ENCODE measurements around the gene TUT1. TPM values are rescaled to one million over a fixed set of nuclear protein-coding genes. Genes with fewer than 3 reads are reported as not detected.

TUT1 gene, protein sequence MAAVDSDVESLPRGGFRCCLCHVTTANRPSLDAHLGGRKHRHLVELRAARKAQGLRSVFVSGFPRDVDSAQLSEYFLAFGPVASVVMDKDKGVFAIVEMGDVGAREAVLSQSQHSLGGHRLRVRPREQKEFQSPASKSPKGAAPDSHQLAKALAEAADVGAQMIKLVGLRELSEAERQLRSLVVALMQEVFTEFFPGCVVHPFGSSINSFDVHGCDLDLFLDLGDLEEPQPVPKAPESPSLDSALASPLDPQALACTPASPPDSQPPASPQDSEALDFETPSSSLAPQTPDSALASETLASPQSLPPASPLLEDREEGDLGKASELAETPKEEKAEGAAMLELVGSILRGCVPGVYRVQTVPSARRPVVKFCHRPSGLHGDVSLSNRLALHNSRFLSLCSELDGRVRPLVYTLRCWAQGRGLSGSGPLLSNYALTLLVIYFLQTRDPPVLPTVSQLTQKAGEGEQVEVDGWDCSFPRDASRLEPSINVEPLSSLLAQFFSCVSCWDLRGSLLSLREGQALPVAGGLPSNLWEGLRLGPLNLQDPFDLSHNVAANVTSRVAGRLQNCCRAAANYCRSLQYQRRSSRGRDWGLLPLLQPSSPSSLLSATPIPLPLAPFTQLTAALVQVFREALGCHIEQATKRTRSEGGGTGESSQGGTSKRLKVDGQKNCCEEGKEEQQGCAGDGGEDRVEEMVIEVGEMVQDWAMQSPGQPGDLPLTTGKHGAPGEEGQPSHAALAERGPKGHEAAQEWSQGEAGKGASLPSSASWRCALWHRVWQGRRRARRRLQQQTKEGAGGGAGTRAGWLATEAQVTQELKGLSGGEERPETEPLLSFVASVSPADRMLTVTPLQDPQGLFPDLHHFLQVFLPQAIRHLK
- total RNA-seq (2021) (35.3 to 40.0 TPM (median 37.3 TPM) in 3 replicates), Bru-seq, nascent RNA (percentile 56 among the genes with signal in this experiment)
- long read RNA-seq, experiment 1, transcript TUT1-202 (9 exons, 2,826 nt): major isoform, 132 of 194 reads
- long read RNA-seq, experiment 1, partial matches to known transcripts: 17 of 194 reads
- long read RNA-seq, experiment 1, other reads (novel, unspliced or antisense): 45 of 194 reads
- long read RNA-seq, experiment 2, transcript TUT1-202 (9 exons, 2,826 nt): major isoform, 12 of 45 reads
- long read RNA-seq, experiment 2, partial matches to known transcripts: 3 of 45 reads
- long read RNA-seq, experiment 2, other reads (novel, unspliced or antisense): 30 of 45 reads
- long read RNA-seq, experiment 3, transcript TUT1-202 (9 exons, 2,826 nt): major isoform, 9 of 26 reads
- long read RNA-seq, experiment 3, partial matches to known transcripts: 0 of 26 reads
- long read RNA-seq, experiment 3, other reads (novel, unspliced or antisense): 17 of 26 reads

DNA sequence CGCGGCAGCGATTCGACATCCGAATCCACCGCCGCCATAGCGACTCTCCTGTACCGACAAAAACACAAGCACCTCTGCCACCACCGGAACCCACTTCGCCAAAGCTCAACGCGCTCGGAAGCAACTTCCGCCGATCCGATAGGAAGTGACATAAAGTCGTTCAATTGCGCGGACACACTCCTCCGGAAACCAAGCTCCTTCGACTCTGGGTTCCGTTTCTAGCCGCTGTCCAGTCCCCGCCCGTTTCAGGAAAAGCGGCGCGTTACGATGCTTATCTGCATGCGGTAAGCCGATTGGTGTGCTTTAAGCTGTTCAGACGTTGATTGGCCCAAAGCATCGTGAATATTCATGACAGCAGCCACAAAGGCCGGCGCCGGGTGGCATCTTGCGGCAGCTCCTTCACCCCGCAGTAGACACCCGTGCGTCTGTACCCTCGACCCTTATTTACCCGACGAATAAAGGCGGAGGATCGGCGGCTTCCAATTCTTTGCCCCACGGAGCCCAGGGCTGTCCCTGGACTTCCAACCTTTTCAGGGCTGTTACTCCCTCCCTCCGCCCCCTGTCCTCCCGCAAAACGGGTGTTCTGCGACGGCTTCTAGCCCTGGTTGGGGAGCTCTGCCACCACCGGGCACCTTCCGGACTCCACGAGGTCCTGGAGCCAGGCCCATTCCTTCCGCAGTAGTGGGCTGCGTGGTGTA is at the start of gene TUT1:
Gene TUT1 (minus strand): TSS at position 76 of the 698 bp plus-strand sequence. CDS start 38 bp downstream, at position 38.
- POLR2A ChIA-PET: interaction anchor here (0.5 to 3.1 kb wide), 42 partner anchors 9 to 254 kb away, joined by 3 to 53 read pairs (median 7); partner anchors contain the start of genes ASRGL1, B3GAT3, BSCL2 and C11orf98
- CTCF ChIA-PET: interaction anchor here (0.6 to 4.5 kb wide), 39 partner anchors 9 to 251 kb away, joined by 3 to 74 read pairs (median 5); partner anchors contain the start of genes B3GAT3, BSCL2, C11orf98 and CSKMT
- no peaks in the 10 kb centered on the region; the same call in 1 of the 2 replicates for H3K27me3 Mint-ChIP-seq (ENCODE audit: low read depth)
- H3K4me1 Mint-ChIP-seq: peaks cover 19% of the 10 kb centered on the region
- ATAC-seq (peak; percentile 89), DNase-seq (ENCODE audit: low spot score) (peak; percentile 96)
- no peaks in the 10 kb centered on the region for H3K9me3 Mint-ChIP-seq
- peak within 1 kb of the TSS; percentile 99 for H3K4me3 Mint-ChIP-seq
- peak within 1 kb of the TSS; percentile 91 for H3K27ac Mint-ChIP-seq
- peaks cover 46% of the 10 kb centered on the region for H3K36me3 Mint-ChIP-seq
- TF ChIP-seq, protein P1, sequence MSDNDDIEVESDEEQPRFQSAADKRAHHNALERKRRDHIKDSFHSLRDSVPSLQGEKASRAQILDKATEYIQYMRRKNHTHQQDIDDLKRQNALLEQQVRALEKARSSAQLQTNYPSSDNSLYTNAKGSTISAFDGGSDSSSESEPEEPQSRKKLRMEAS (CRISPR knock-in tag; IDR thresholded peaks at IDR 0.05): peak; percentile 79
- no peak for TF ChIP-seq ZNF416 (CRISPR knock-in tag; IDR thresholded peaks at IDR 0.05)
- TF ChIP-seq, protein P2, sequence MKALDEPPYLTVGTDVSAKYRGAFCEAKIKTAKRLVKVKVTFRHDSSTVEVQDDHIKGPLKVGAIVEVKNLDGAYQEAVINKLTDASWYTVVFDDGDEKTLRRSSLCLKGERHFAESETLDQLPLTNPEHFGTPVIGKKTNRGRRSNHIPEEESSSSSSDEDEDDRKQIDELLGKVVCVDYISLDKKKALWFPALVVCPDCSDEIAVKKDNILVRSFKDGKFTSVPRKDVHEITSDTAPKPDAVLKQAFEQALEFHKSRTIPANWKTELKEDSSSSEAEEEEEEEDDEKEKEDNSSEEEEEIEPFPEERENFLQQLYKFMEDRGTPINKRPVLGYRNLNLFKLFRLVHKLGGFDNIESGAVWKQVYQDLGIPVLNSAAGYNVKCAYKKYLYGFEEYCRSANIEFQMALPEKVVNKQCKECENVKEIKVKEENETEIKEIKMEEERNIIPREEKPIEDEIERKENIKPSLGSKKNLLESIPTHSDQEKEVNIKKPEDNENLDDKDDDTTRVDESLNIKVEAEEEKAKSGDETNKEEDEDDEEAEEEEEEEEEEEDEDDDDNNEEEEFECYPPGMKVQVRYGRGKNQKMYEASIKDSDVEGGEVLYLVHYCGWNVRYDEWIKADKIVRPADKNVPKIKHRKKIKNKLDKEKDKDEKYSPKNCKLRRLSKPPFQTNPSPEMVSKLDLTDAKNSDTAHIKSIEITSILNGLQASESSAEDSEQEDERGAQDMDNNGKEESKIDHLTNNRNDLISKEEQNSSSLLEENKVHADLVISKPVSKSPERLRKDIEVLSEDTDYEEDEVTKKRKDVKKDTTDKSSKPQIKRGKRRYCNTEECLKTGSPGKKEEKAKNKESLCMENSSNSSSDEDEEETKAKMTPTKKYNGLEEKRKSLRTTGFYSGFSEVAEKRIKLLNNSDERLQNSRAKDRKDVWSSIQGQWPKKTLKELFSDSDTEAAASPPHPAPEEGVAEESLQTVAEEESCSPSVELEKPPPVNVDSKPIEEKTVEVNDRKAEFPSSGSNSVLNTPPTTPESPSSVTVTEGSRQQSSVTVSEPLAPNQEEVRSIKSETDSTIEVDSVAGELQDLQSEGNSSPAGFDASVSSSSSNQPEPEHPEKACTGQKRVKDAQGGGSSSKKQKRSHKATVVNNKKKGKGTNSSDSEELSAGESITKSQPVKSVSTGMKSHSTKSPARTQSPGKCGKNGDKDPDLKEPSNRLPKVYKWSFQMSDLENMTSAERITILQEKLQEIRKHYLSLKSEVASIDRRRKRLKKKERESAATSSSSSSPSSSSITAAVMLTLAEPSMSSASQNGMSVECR (CRISPR knock-in tag; IDR thresholded peaks at IDR 0.05; ENCODE audit: borderline replicate concordance): peak; percentile 25; the same call in 1 of the 2 replicates
- TF ChIP-seq, protein P3, sequence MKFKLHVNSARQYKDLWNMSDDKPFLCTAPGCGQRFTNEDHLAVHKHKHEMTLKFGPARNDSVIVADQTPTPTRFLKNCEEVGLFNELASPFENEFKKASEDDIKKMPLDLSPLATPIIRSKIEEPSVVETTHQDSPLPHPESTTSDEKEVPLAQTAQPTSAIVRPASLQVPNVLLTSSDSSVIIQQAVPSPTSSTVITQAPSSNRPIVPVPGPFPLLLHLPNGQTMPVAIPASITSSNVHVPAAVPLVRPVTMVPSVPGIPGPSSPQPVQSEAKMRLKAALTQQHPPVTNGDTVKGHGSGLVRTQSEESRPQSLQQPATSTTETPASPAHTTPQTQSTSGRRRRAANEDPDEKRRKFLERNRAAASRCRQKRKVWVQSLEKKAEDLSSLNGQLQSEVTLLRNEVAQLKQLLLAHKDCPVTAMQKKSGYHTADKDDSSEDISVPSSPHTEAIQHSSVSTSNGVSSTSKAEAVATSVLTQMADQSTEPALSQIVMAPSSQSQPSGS (CRISPR knock-in tag; IDR thresholded peaks at IDR 0.05; ENCODE audit: borderline replicate concordance, low read depth): no peak
- peak; percentile 68; the same call in 1 of the 2 replicates for TF ChIP-seq FOXP1 (CRISPR knock-in tag; IDR thresholded peaks at IDR 0.05; ENCODE audit: borderline replicate concordance)
- TF ChIP-seq TEAD4 (CRISPR knock-in tag; IDR thresholded peaks at IDR 0.05): no peak
- TF ChIP-seq MYBL2 (CRISPR knock-in tag; IDR thresholded peaks at IDR 0.05): peak; percentile 95
- TF ChIP-seq, protein P4, sequence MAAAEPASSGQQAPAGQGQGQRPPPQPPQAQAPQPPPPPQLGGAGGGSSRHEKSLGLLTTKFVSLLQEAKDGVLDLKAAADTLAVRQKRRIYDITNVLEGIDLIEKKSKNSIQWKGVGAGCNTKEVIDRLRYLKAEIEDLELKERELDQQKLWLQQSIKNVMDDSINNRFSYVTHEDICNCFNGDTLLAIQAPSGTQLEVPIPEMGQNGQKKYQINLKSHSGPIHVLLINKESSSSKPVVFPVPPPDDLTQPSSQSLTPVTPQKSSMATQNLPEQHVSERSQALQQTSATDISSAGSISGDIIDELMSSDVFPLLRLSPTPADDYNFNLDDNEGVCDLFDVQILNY (CRISPR knock-in tag; IDR thresholded peaks at IDR 0.05): no peak
- TF ChIP-seq SMAD3 (CRISPR knock-in tag; IDR thresholded peaks at IDR 0.05; ENCODE audit: borderline replicate concordance): peak; percentile 74; the same call in 1 of the 2 replicates
- TF ChIP-seq, protein P5, sequence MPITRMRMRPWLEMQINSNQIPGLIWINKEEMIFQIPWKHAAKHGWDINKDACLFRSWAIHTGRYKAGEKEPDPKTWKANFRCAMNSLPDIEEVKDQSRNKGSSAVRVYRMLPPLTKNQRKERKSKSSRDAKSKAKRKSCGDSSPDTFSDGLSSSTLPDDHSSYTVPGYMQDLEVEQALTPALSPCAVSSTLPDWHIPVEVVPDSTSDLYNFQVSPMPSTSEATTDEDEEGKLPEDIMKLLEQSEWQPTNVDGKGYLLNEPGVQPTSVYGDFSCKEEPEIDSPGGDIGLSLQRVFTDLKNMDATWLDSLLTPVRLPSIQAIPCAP (CRISPR knock-in tag; IDR thresholded peaks at IDR 0.05): no peak
- TF ChIP-seq IRF2 (CRISPR knock-in tag; IDR thresholded peaks at IDR 0.05; ENCODE audit: borderline replicate concordance, low read depth): no peak
- no peak for TF ChIP-seq ZNF121 (CRISPR knock-in tag; IDR thresholded peaks at IDR 0.05)
- peak; percentile 63 for TF ChIP-seq NFYB (CRISPR knock-in tag; conservative IDR thresholded peaks at IDR 0.05; ENCODE audit: low read depth)
- no peak for TF ChIP-seq ZNF396 (CRISPR knock-in tag; IDR thresholded peaks at IDR 0.05; ENCODE audit: borderline replicate concordance)
- peak; percentile 85; the same call in 1 of the 2 replicates for TF ChIP-seq TEAD1 (CRISPR knock-in tag; IDR thresholded peaks at IDR 0.05)
- TF ChIP-seq CREB1 (CRISPR knock-in tag; IDR thresholded peaks at IDR 0.05): peak; percentile 65; the same call in 1 of the 2 replicates
- no peak for TF ChIP-seq ZBTB21 (CRISPR knock-in tag; IDR thresholded peaks at IDR 0.05; ENCODE audit: borderline replicate concordance)
- peak; percentile 97 for TF ChIP-seq FOXK1 (CRISPR knock-in tag; IDR thresholded peaks at IDR 0.05)
- TF ChIP-seq GTF2I (CRISPR knock-in tag; conservative IDR thresholded peaks at IDR 0.05): no peak
- TF ChIP-seq CREM (CRISPR knock-in tag; IDR thresholded peaks at IDR 0.05): peak; percentile 95
- no peak for TF ChIP-seq NR3C1 (CRISPR knock-in tag; conservative IDR thresholded peaks at IDR 0.05; ENCODE audit: low read depth)
- TF ChIP-seq CBFB (CRISPR knock-in tag; IDR thresholded peaks at IDR 0.05; ENCODE audit: low read depth): 0 out of 2 replicates have a peak, but pooled peaks have one; percentile 64
